WTC11 (cell line): ENCODE measurements around the gene SMCO1. TPM values are rescaled to one million over a fixed set of nuclear protein-coding genes. Genes with fewer than 3 reads are reported as not detected.
A peak's percentile ranks its signal among the peaks of the same experiment; 100 is the strongest.

Experiments
- E2F1 ChIP-seq: sonication (generic); formaldehyde crosslinking; IDR thresholded peaks from 2 replicates; pipeline ENCODE4 v1.8.0; 2022; ENCODE audit warnings: mild to moderate bottlenecking, missing genetic modification reagents
- EMX1 ChIP-seq: fragments of 250-450 bp; sonication (Bioruptor Pico); IDR thresholded peaks from 2 replicates; pipeline ENCODE4 v1.8.0; 2021; ENCODE audit warnings: mild to moderate bottlenecking
- ETV6 ChIP-seq: sonication (generic); formaldehyde crosslinking; IDR thresholded peaks from 2 replicates; pipeline ENCODE4 v1.8.1; 2022; ENCODE audit warnings: mild to moderate bottlenecking, missing genetic modification reagents
- GABPB1 ChIP-seq: sonication (generic); formaldehyde crosslinking; IDR thresholded peaks from 2 replicates; pipeline ENCODE4 v1.8.1; 2023; ENCODE audit warnings: mild to moderate bottlenecking, missing genetic modification reagents
- GRHL2 ChIP-seq: fragments of 250-450 bp; sonication (Bioruptor Pico); IDR thresholded peaks from 2 replicates; pipeline ENCODE4 v1.8.0; 2022; ENCODE audit warnings: mild to moderate bottlenecking, moderate library complexity; ENCODE audit not compliant: insufficient replicate concordance, severe bottlenecking
- GTF2I ChIP-seq: fragments of 250-450 bp; sonication (Bioruptor Pico); conservative IDR thresholded peaks from 2 replicates; pipeline ENCODE4 v1.4.0; 2021; ENCODE audit warnings: mild to moderate bottlenecking
- HMGA2 ChIP-seq: fragments of 250-450 bp; sonication (Bioruptor Pico); IDR thresholded peaks from 2 replicates; pipeline ENCODE4 v1.4.0; 2021; ENCODE audit warnings: mild to moderate bottlenecking, moderate library complexity
- HMGXB4 ChIP-seq: sonication (generic); formaldehyde crosslinking; IDR thresholded peaks from 2 replicates; pipeline ENCODE4 v1.8.1; 2023; ENCODE audit warnings: mild to moderate bottlenecking, moderate library complexity, missing genetic modification reagents
- IRF1 ChIP-seq: sonication (generic); formaldehyde crosslinking; IDR thresholded peaks from 2 replicates; pipeline ENCODE4 v1.8.0; 2023; ENCODE audit warnings: missing genetic modification reagents
- JAZF1 ChIP-seq: fragments of 250-450 bp; sonication (Bioruptor Pico); IDR thresholded peaks from 2 replicates; pipeline ENCODE4 v1.9.0; 2021; ENCODE audit warnings: moderate library complexity, mild to moderate bottlenecking, inconsistent platforms
- MLX ChIP-seq: sonication (generic); formaldehyde crosslinking; IDR thresholded peaks from 2 replicates; pipeline ENCODE4 v1.8.1; 2023; ENCODE audit warnings: mild to moderate bottlenecking, missing genetic modification reagents, moderate library complexity
- MYBL2 ChIP-seq: sonication (generic); formaldehyde crosslinking; IDR thresholded peaks from 2 replicates; pipeline ENCODE4 v1.8.1; 2023; ENCODE audit warnings: mild to moderate bottlenecking, moderate library complexity, missing genetic modification reagents
- NFYB ChIP-seq: sonication (generic); formaldehyde crosslinking; conservative IDR thresholded peaks from 2 replicates; pipeline ENCODE4 v1.8.0; 2022; ENCODE audit warnings: low read depth, missing genetic modification reagents
- RELA ChIP-seq: sonication (generic); formaldehyde crosslinking; IDR thresholded peaks from 2 replicates; pipeline ENCODE4 v1.8.1; 2022; ENCODE audit warnings: missing genetic modification reagents, mild to moderate bottlenecking, borderline replicate concordance
- SOX15 ChIP-seq: fragments of 250-450 bp; sonication (Bioruptor Pico); IDR thresholded peaks from 2 replicates; pipeline ENCODE4 v1.9.0; 2021; ENCODE audit warnings: mild to moderate bottlenecking
- ZNF138 ChIP-seq: sonication (generic); formaldehyde crosslinking; conservative IDR thresholded peaks from 2 replicates; pipeline ENCODE4 v1.8.1; 2022; ENCODE audit warnings: mild to moderate bottlenecking, moderate library complexity, missing genetic modification reagents
- ZNF219 ChIP-seq: sonication (generic); formaldehyde crosslinking; IDR thresholded peaks from 2 replicates; pipeline ENCODE4 v1.8.0; 2023; ENCODE audit warnings: missing genetic modification reagents, mild to moderate bottlenecking, borderline replicate concordance
- ZNF416 ChIP-seq: fragments of 250-450 bp; sonication (Bioruptor Pico); IDR thresholded peaks from 2 replicates; pipeline ENCODE4 v1.9.0; 2021; ENCODE audit warnings: mild to moderate bottlenecking, inconsistent platforms
- total RNA-seq: library from RNA; stranded (reverse); gene quantifications from 3 replicates; pipeline ENCODE4 v1.2.3, GENCODE V29; 2021
- TF ChIP-seq, protein P1 (sequence below): sonication (generic); formaldehyde crosslinking; IDR thresholded peaks from 2 replicates; pipeline ENCODE4 v1.8.0; 2023; ENCODE audit warnings: mild to moderate bottlenecking, missing genetic modification reagents
- TF ChIP-seq, protein P2 (sequence below): sonication (generic); formaldehyde crosslinking; IDR thresholded peaks from 2 replicates; pipeline ENCODE4 v1.8.1; 2022; ENCODE audit warnings: low read depth, missing genetic modification reagents, borderline replicate concordance
- TF ChIP-seq, protein P3 (sequence below): fragments of 200-600 bp; IDR thresholded peaks from 2 replicates; pipeline ENCODE4 v1.8.0; 2022; ENCODE audit warnings: antibody characterized with exemption
- TF ChIP-seq, protein P4 (sequence below): fragments of 250-450 bp; sonication (Bioruptor Pico); IDR thresholded peaks from 2 replicates; pipeline ENCODE4 v1.9.0; 2021; ENCODE audit warnings: mild to moderate bottlenecking, borderline replicate concordance

The SMCO1 gene
- total RNA-seq, 1 experiment from 2014 or later: not detected

- TF ChIP-seq, protein P1, sequence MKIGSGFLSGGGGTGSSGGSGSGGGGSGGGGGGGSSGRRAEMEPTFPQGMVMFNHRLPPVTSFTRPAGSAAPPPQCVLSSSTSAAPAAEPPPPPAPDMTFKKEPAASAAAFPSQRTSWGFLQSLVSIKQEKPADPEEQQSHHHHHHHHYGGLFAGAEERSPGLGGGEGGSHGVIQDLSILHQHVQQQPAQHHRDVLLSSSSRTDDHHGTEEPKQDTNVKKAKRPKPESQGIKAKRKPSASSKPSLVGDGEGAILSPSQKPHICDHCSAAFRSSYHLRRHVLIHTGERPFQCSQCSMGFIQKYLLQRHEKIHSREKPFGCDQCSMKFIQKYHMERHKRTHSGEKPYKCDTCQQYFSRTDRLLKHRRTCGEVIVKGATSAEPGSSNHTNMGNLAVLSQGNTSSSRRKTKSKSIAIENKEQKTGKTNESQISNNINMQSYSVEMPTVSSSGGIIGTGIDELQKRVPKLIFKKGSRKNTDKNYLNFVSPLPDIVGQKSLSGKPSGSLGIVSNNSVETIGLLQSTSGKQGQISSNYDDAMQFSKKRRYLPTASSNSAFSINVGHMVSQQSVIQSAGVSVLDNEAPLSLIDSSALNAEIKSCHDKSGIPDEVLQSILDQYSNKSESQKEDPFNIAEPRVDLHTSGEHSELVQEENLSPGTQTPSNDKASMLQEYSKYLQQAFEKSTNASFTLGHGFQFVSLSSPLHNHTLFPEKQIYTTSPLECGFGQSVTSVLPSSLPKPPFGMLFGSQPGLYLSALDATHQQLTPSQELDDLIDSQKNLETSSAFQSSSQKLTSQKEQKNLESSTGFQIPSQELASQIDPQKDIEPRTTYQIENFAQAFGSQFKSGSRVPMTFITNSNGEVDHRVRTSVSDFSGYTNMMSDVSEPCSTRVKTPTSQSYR (CRISPR knock-in tag): no peak
- TF ChIP-seq EMX1 (CRISPR knock-in tag) (no peak), HMGA2 (CRISPR knock-in tag) (no peak), GABPB1 (no peak), RELA (CRISPR knock-in tag) (no peak), JAZF1 (CRISPR knock-in tag) (no peak), ZNF219 (CRISPR knock-in tag) (no peak), SOX15 (no peak), ZNF416 (CRISPR knock-in tag) (no peak), MLX (no peak), ETV6 (peak; percentile 60; the same call in 1 of the 2 replicates), MYBL2 (peak; percentile 60; the same call in 1 of the 2 replicates), GRHL2 (CRISPR knock-in tag) (no peak), IRF1 (CRISPR knock-in tag) (no peak), GTF2I (CRISPR knock-in tag) (no peak), E2F1 (CRISPR knock-in tag) (no peak), HMGXB4 (peak; percentile 67; the same call in 1 of the 2 replicates), NFYB (CRISPR knock-in tag) (no peak; the same call in 1 of the 2 replicates), ZNF138 (CRISPR knock-in tag) (no peak)
- TF ChIP-seq, protein P2, sequence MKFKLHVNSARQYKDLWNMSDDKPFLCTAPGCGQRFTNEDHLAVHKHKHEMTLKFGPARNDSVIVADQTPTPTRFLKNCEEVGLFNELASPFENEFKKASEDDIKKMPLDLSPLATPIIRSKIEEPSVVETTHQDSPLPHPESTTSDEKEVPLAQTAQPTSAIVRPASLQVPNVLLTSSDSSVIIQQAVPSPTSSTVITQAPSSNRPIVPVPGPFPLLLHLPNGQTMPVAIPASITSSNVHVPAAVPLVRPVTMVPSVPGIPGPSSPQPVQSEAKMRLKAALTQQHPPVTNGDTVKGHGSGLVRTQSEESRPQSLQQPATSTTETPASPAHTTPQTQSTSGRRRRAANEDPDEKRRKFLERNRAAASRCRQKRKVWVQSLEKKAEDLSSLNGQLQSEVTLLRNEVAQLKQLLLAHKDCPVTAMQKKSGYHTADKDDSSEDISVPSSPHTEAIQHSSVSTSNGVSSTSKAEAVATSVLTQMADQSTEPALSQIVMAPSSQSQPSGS (CRISPR knock-in tag): no peak
- TF ChIP-seq, protein P3, sequence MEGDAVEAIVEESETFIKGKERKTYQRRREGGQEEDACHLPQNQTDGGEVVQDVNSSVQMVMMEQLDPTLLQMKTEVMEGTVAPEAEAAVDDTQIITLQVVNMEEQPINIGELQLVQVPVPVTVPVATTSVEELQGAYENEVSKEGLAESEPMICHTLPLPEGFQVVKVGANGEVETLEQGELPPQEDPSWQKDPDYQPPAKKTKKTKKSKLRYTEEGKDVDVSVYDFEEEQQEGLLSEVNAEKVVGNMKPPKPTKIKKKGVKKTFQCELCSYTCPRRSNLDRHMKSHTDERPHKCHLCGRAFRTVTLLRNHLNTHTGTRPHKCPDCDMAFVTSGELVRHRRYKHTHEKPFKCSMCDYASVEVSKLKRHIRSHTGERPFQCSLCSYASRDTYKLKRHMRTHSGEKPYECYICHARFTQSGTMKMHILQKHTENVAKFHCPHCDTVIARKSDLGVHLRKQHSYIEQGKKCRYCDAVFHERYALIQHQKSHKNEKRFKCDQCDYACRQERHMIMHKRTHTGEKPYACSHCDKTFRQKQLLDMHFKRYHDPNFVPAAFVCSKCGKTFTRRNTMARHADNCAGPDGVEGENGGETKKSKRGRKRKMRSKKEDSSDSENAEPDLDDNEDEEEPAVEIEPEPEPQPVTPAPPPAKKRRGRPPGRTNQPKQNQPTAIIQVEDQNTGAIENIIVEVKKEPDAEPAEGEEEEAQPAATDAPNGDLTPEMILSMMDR: no peak
- TF ChIP-seq, protein P4, sequence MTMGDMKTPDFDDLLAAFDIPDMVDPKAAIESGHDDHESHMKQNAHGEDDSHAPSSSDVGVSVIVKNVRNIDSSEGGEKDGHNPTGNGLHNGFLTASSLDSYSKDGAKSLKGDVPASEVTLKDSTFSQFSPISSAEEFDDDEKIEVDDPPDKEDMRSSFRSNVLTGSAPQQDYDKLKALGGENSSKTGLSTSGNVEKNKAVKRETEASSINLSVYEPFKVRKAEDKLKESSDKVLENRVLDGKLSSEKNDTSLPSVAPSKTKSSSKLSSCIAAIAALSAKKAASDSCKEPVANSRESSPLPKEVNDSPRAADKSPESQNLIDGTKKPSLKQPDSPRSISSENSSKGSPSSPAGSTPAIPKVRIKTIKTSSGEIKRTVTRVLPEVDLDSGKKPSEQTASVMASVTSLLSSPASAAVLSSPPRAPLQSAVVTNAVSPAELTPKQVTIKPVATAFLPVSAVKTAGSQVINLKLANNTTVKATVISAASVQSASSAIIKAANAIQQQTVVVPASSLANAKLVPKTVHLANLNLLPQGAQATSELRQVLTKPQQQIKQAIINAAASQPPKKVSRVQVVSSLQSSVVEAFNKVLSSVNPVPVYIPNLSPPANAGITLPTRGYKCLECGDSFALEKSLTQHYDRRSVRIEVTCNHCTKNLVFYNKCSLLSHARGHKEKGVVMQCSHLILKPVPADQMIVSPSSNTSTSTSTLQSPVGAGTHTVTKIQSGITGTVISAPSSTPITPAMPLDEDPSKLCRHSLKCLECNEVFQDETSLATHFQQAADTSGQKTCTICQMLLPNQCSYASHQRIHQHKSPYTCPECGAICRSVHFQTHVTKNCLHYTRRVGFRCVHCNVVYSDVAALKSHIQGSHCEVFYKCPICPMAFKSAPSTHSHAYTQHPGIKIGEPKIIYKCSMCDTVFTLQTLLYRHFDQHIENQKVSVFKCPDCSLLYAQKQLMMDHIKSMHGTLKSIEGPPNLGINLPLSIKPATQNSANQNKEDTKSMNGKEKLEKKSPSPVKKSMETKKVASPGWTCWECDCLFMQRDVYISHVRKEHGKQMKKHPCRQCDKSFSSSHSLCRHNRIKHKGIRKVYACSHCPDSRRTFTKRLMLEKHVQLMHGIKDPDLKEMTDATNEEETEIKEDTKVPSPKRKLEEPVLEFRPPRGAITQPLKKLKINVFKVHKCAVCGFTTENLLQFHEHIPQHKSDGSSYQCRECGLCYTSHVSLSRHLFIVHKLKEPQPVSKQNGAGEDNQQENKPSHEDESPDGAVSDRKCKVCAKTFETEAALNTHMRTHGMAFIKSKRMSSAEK (CRISPR knock-in tag): no peak
These were observed 11.7 kb downstream of the SMCO1 start, which contains the start of gene RNF168 (continued) for GRCh38 chr3:196503196-196504076.
